NCI-H2107 treated with DMSO at 0.1 percent for 48 hours (cell line): Measurements from ENCODE around the gene ATF7IP2.
"Not testable (repeated sequence)": the region's sequence is repeated elsewhere in the genome, so short reads cannot be mapped to it uniquely, and the experiment has no call there.

Source experiments
- DNase-seq: peaks from one replicate; lab custom pipeline; 2025; ENCODE audit not compliant: unreplicated experiment; lab: John Stamatoyannopoulos, UW

The ATF7IP2 gene

DNA sequence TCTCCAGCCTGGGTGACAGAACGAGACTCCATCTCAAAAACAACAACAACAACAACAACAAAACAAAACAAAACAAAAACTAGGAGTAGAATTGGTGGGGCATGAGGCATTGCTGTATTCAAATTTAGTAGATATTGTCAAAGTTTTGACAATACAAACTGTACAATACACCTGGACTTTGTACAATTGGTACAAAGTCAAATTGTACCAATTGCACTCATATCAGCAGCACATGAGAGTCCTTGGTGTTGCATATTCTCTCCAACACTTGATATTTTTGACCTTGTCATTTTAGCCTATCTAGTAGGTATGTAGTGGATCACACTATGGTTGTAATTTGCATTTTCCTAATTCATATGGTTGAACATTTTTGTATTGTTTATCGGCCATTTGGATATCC lies 14.3 kb upstream of the ATF7IP2 start:
- no peak for DNase-seq

DNA sequence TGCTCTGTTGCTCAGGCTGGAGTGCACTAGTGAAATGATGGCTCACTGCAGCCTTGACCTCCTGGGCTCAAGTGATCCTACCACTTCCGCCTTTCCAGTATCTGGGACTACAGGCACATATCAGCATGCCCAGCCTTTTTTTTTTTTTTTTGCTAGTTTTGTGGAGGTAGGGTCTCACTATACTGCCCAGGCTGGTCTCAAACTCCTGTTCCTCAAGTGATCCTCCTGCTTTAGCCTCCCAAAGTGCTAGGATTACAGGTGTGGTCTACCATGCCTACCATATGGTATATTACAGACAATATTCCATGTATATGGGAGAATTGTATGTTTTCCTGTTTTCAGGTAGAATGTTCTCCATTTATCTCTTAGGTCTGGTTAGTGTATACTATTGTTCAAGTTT lies 12.3 kb upstream of the ATF7IP2 start:
- no peak for DNase-seq

GRCh38 chr16:10376229-10376628 lies 9.6 kb upstream of the ATF7IP2 start:
- DNase-seq, result no peak

DNA sequence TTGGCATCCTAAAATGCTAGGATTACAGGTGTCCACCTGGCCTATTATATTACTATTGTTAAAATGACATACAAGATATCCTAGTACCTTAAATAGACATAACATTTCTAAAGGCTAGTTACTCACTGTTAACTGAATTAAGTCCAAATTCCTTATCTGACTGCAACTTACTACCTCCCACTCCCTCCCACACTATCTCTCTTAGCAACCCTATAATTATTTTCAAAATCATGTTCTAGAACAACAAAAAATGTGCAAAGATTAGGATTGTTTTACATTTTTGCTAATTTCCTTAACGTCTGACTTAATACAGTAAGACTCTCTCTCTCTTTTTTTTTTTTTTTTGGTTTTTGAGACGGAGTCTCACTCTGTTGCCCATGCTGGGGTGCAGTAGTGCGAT lies 2.2 kb upstream of the ATF7IP2 start:
- DNase-seq, result no peak

DNA sequence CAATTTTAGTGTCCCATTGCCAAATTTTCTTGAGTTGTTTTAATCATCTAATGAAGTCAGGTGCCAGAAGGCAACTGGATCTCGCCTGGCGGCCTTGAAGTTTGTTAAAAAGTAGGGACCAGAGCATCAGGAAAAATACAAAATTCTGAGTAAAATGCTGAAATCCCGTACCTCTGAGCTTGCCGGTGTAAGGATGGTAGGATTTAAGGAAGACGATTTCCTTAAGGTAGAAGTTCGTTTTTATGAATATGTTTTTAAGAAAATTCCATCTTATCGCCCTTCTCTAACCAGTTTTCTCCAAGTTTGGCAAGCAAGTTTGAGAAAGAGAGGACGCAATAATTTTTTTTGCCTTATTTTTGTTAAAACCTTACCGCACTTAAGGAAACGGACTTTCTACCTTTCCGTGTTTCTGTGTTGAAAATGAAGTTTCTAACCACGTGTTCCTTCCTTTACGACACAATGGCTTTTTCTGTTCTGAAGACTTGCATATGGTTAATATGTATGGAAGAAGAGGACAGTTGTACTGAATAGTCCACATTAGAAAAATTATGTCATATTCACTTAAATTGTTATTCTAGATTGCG lies 748 bp downstream of the ATF7IP2 start:
- DNase-seq, result no peak

DNA sequence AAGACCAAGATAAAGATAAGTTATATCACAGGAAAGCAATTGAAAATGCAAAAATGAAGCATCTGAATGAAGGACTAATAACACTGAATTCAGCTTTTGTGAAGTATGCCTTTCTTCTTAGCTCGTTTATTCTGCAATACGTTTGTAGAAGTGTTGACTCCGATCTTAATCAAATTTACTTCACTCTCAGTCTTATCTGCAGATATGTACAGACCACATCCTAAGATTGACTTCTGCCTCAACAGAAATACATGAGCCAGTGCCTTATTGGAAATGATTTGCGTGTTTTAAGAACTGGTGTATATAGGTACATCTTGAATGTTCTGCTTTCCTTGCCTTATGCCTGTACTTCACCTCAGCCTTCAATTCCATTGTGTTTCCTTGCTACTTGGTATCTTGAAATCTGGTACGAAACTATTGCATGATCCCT lies 1.3 kb downstream of the ATF7IP2 start:
- no peak for DNase-seq

DNA sequence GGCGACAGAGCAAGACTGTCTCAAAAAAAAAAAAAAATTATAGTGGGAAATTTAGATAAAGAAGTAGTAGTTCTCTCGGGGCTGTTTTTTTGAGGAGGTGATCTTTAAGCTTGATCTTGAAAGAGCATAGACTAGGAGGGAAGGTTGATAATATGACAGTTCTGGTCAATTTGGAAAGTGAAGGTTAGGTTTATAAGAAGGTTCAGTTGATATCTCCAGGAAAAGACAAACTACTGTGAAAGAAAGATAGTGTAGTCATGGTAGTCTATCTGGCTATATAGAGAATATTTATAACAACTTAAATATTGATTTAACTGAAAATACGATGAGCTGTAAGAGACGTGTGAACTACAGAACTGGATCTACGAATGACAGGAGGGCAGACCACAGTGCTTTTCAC lies 3.1 kb downstream of the ATF7IP2 start:
- DNase-seq, result no peak

DNA sequence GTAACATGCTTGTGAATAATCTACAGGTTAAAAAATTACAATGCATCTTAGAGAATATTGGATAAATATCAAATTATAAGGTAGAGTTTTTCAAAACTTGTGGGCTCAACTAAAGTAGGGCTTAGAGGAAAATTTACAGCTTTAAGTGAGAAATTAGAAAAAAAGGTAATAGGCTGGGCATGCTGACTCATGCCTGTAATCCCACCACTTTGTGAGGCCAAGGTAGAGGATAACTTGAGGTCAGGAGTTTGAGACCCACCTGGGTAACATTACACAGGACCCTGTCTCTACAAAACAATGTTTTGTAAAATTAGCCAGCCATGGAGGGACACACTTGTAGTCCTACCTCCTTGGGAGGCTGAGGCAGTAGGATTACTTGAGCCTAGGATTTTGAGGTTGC lies 4.5 kb downstream of the ATF7IP2 start:
- no peak for DNase-seq

DNA sequence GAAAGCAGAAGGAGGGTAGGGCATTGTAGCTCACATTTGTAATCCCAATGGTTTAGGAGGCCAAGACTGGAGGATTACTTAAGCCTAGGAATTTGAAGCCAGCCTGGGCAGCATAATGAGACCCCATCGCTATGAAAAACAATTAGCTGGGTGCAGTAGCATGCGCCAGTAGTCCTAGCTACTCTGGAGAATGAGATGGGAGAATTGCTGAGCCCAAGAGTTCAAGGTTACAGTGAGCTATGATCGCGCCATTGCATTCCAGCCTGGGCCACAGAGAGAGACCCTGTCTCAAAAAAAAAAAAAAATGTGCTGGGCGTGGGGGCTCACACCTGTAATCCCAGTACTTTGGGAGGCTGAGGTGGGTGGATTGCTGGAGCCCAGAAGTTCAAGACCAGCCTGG lies 5.0 kb downstream of the ATF7IP2 start:
- no peak for DNase-seq

- DNase-seq, result no peak
Measured at GRCh38 chr16:10391339-10391738, 5.5 kb downstream of the ATF7IP2 start.

DNA sequence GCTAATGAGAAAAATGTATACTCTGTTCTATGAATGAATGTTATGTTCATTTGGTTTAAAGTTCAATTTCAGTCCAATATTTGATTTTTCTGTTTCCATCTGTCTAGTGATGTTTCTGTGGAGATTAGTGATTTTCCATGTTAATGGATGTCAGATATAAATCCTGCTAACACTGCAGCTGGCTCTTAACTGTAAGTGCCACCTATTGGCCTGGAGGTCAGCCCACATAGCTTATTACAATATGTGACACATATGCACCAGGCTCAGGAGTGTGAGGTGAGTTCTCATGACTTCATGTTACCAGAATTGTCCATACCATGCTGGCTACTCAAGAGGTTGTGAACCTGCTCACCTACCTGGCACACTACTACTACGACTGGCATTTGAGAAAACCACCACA lies 17.1 kb downstream of the ATF7IP2 start:
- no peak for DNase-seq

DNA sequence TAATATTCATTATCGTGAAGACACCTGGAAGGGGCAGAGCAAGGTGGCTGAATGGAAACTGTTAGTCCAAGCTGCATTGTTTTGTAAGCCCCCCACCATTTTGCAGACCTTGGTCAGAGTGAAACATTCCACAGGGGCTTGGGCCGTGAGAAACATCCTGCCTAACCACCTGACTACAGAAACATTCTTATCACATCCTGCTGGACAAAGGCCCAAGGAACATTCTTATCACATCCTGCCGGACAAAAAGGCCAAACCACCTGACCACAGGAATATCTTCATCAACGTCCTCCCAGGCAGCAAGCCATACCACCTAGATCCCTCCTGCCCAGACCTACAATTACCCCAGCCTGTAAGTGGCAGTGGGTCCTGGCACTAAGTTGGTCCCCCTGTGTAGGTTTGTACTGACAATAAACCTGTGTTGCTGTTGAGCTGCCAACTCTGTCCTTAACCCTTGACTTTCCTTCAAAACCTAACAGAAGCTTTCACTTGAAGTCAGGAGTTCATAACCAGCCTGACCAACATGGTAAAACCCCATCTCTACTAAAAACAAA lies 19.6 kb downstream of the ATF7IP2 start:
- DNase-seq, result no peak

DNA sequence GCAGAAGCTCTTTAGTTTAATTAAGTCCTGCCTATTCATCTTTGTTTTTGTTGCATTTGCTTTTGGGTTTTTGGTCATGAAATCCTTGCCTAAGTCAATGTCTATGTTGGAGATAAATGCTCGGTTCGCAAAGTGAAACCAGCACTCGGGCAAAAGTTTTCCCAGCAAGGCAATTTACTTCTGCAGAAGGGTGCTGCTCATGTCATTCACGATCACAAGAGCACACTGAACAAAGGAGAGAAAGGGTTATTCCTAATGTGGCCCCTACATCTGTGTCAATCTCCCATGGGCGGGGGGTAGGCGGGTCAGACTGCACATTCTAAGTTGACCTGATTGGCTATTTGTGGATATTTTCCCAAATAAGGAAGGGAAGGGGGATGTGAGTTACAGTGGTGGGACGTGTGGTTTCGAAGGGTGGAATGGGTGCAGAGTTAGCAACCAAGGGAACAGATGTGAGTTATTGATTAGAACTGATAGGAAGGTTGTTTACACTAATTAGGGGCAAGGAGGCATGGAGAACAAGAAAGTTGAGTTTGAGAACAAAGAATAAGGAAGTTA lies 23.0 kb downstream of the ATF7IP2 start:
- no peak for DNase-seq

GRCh38 chr16:10409713-10410112 lies 23.9 kb downstream of the ATF7IP2 start:
- DNase-seq, result not testable (repeated sequence)

- DNase-seq, result no peak
Measured at GRCh38 chr16:10410469-10410868, 24.6 kb downstream of the ATF7IP2 start.

GRCh38 chr16:10412935-10413601 lies 27.2 kb downstream of the ATF7IP2 start:
- DNase-seq, result no peak

DNA sequence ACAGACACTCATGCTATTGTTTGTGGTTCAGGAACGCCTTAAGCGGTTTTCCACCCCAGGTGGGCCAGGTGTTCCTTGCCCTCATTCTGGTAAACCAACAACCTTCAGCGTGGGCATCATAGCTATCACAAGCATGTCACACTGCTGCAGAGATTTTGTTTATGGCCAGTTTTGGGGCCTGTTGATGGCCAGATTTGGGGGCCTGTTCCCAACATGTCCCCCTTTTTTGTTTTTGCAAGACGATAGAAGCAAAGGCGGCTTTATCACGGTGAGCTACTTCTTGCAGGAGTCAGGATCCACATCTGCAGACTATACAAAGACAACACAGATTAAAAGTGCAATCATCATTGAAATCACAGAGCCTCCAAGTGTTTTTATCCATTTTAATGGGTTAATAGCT lies 32.3 kb downstream of the ATF7IP2 start:
- not testable (repeated sequence) for DNase-seq

GRCh38 chr16:10419701-10420100 lies 33.8 kb downstream of the ATF7IP2 start:
- no peak for DNase-seq

- no peak for DNase-seq
Measured at GRCh38 chr16:10421596-10421995, 35.7 kb downstream of the ATF7IP2 start.

- no peak for DNase-seq
Measured at GRCh38 chr16:10428433-10429168, 42.7 kb downstream of the ATF7IP2 start.

DNA sequence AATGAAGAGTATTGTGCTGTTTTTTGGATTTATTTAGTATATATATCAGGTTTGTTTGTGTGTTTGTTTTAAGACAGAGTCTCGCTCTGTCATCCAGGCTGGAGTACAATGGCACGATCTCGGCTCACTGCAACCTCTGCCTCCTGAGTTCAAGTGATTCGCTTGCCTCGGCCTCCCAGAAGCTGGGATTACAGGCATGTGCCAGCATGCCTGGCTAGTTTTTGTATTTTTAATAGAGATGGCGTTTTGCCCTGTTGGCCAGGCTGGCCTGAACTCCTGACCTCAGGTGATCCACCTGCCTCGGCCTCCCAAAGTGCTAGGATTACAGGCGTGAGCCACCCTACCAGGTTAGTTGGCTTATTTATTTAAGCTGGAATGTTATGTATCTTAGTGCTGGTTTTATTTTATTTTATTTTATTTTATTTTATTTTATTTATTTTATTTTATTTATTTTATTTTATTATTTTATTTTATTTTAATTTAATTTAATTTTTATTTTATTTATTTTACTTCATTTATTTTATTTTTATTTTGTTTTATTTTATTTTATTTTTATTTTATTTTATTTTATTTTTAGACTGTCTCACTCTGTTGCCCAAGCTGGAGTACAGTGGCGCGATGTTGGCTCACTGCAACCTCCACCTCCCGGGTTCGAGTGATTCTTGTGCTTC lies 43.6 kb downstream of the ATF7IP2 start:
- not testable (repeated sequence) for DNase-seq
